ENCODE data around the gene SERBP1.
"Not testable (repeated sequence)": the region's sequence is repeated elsewhere in the genome, so short reads cannot be mapped to it uniquely, and the experiment has no call there.

Gene SERBP1

GRCh38 chr1:67405473-67406245 is 24.5 kb downstream of the SERBP1 start:
- DNase-seq (ENCODE audit: low spot score): no peak

GRCh38 chr1:67404212-67404620 is 26.0 kb downstream of the SERBP1 start:
- no peak for DNase-seq (ENCODE audit: low spot score)

- DNase-seq (ENCODE audit: low spot score): no peak
Measured at GRCh38 chr1:67401443-67401842, 28.8 kb downstream of the SERBP1 start.

- not testable (repeated sequence) for DNase-seq (ENCODE audit: low spot score)
Measured at GRCh38 chr1:67400029-67400786, 30.0 kb downstream of the SERBP1 start.

- DNase-seq (ENCODE audit: low spot score): no peak
Measured at GRCh38 chr1:67399199-67399993, 30.8 kb downstream of the SERBP1 start.

- no peak for DNase-seq (ENCODE audit: low spot score)
Measured at GRCh38 chr1:67394548-67394947, 35.7 kb downstream of the SERBP1 start.

- DNase-seq (ENCODE audit: low spot score): no peak
Measured at GRCh38 chr1:67393737-67394136, 36.5 kb downstream of the SERBP1 start.

- no peak for DNase-seq (ENCODE audit: low spot score)
Measured at GRCh38 chr1:67393240-67393639, 37.0 kb downstream of the SERBP1 start.

- no peak for DNase-seq (ENCODE audit: low spot score)
Measured at GRCh38 chr1:67390041-67390887, 39.9 kb downstream of the SERBP1 start.

- DNase-seq (ENCODE audit: low spot score): no peak
Measured at GRCh38 chr1:67383999-67384638, 46.1 kb downstream of the SERBP1 start.

- no peak for DNase-seq (ENCODE audit: low spot score)
Measured at GRCh38 chr1:67382292-67382691, 47.9 kb downstream of the SERBP1 start.

- no peak for DNase-seq (ENCODE audit: low spot score)
Measured at GRCh38 chr1:67381154-67381553, 49.0 kb downstream of the SERBP1 start.

- DNase-seq (ENCODE audit: low spot score): no peak
Measured at GRCh38 chr1:67377253-67377652, 52.9 kb downstream of the SERBP1 start.

GRCh38 chr1:67376381-67376780 is 53.8 kb downstream of the SERBP1 start:
- no peak for DNase-seq (ENCODE audit: low spot score)

GRCh38 chr1:67372898-67373297 is 57.3 kb downstream of the SERBP1 start:
- no peak for DNase-seq (ENCODE audit: low spot score)

- DNase-seq (ENCODE audit: low spot score): no peak
Measured at GRCh38 chr1:67372136-67372535, 58.1 kb downstream of the SERBP1 start.

- DNase-seq (ENCODE audit: low spot score): no peak
Measured at GRCh38 chr1:67371681-67372080, 58.5 kb downstream of the SERBP1 start.

- no peak for DNase-seq (ENCODE audit: low spot score)
Measured at GRCh38 chr1:67371043-67371442, 59.2 kb downstream of the SERBP1 start.

- DNase-seq (ENCODE audit: low spot score): no peak
Measured at GRCh38 chr1:67368046-67368514, 62.1 kb downstream of the SERBP1 start.

- DNase-seq (ENCODE audit: low spot score): peak; percentile 25
Measured at GRCh38 chr1:67367370-67368045, 62.7 kb downstream of the SERBP1 start.
